ENCODE results near the gene ATP6V1F.
A peak's percentile ranks its signal among the peaks of the same experiment; 100 is the strongest.

ATP6V1F gene

GRCh38 chr7:128835790-128836641 lies 26.6 kb upstream of the ATP6V1F start:
- no peak for DNase-seq

GRCh38 chr7:128836729-128837348 lies 25.8 kb upstream of the ATP6V1F start:
- no peak for DNase-seq

GRCh38 chr7:128837521-128837921 lies 25.1 kb upstream of the ATP6V1F start:
- DNase-seq: no peak

GRCh38 chr7:128838109-128838779 lies 24.4 kb upstream of the ATP6V1F start:
- DNase-seq: no peak

- DNase-seq: no peak
These were observed 23.5 kb upstream of the ATP6V1F start for GRCh38 chr7:128838981-128839731.

GRCh38 chr7:128839751-128840177 lies 22.9 kb upstream of the ATP6V1F start:
- DNase-seq: no peak

GRCh38 chr7:128840326-128841170 lies 22.1 kb upstream of the ATP6V1F start:
- DNase-seq: no peak

- no peak for DNase-seq
These were observed 21.4 kb upstream of the ATP6V1F start for GRCh38 chr7:128841171-128841690.

GRCh38 chr7:128841921-128842673 lies 20.6 kb upstream of the ATP6V1F start:
- DNase-seq: peak; percentile 41

- DNase-seq: no peak
These were observed 19.7 kb upstream of the ATP6V1F start for GRCh38 chr7:128842674-128843641.

- DNase-seq: no peak
These were observed 18.6 kb upstream of the ATP6V1F start for GRCh38 chr7:128843938-128844621.

- no peak for DNase-seq
These were observed 17.8 kb upstream of the ATP6V1F start for GRCh38 chr7:128844777-128845311.

GRCh38 chr7:128845475-128845874 lies 17.2 kb upstream of the ATP6V1F start:
- DNase-seq: no peak

GRCh38 chr7:128845987-128846386 lies 16.7 kb upstream of the ATP6V1F start:
- no peak for DNase-seq

GRCh38 chr7:128846781-128847444 lies 15.7 kb upstream of the ATP6V1F start:
- DNase-seq: no peak

- DNase-seq: no peak
These were observed 14.9 kb upstream of the ATP6V1F start for GRCh38 chr7:128847721-128848211.

GRCh38 chr7:128848289-128849155 lies 14.1 kb upstream of the ATP6V1F start:
- DNase-seq: no peak

All from effector CD4-positive, alpha-beta T cell (primary cell).